Measurements from ENCODE around the gene CPA1. TPM values are rescaled to one million over a fixed set of nuclear protein-coding genes. Genes with fewer than 3 reads are reported as not detected.

CPA1 gene
- 0.68 TPM for polyA plus RNA-seq (2012; ENCODE audit: insufficient read depth, insufficient read length, low read depth)

GRCh38 chr7:130379921-130380860, at the start of gene CPA1:
Gene CPA1, plus strand, starts transcription at chr7:130380494. Its CDS starts 27 bp downstream, at chr7:130380521.
- no peaks in the 10 kb centered on the region for H3K27me3 ChIP-seq
- H3K4me3 ChIP-seq (ENCODE audit: low read depth, low read length), result no peak within 1 kb of the TSS
- no peak for TF ChIP-seq CTCF (IDR thresholded peaks at IDR 0.05; ENCODE audit: low read depth, low read length)
- DNase-seq, result no peak
- no peaks in the 10 kb centered on the region for H3K36me3 ChIP-seq
- H3K4me1 ChIP-seq, result peaks cover 12% of the 10 kb centered on the region
- H3K9me3 ChIP-seq, result no peaks in the 10 kb centered on the region

DNA sequence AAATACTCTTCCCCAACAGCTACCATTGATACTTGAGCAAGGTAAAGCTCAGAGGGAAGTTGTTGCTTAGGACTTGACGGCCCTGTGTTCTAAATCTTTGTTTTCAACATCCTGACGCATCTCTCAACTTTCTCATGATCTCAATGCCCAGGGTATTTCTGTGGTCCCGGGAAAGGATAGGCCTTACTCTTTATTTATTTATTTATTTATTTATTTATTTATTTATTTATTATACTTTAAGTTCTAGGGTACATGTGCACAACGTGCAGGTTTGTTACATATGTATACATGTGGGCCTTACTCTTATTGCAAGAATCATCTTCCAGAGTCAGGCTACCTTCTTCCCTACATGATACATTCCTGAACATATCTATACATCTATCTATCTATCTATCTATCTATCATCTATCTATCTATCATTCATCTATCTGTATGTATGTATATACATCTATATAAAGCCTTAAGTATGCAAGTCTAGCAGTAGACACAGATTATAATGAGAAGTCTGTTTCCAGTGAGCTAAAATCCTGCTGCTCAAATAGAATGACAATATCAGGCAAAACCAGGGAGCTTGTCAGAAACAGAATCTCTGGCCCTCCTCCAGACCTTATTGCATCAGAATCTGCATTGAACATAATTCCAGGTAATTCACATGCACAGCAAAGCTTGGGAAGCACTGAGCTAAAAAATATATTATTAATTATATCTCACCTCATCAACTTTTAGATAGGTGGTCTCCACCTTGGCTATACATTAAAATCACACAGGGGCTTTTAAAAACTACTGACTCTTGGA, 47.8 kb upstream of the CPA1 start:
- Histone ChIP-seq H3K27me3 (no peaks in the 10 kb centered on the region), H3K9me3 (no peaks in the 10 kb centered on the region)
- no peak for DNase-seq

GRCh38 chr7:130333832-130334231, 46.5 kb upstream of the CPA1 start:
- no peaks in the 10 kb centered on the region; the same call in 1 of the 2 replicates for H3K4me1 ChIP-seq
- no peaks in the 10 kb centered on the region for H3K36me3 ChIP-seq
- H3K9me3 ChIP-seq, result no peaks in the 10 kb centered on the region
- no peak overlapping the region for H3K4me3 ChIP-seq (ENCODE audit: low read depth, low read length)
- no peaks in the 10 kb centered on the region for H3K27me3 ChIP-seq
- DNase-seq, result no peak
- no peak for TF ChIP-seq CTCF (IDR thresholded peaks at IDR 0.05; ENCODE audit: low read depth, low read length)

More for the DNA sequence above, 47.8 kb upstream of the CPA1 start:
- no peak overlapping the region for H3K4me3 ChIP-seq (ENCODE audit: low read depth, low read length)
- H3K36me3 ChIP-seq, result no peaks in the 10 kb centered on the region
- no peaks in the 10 kb centered on the region; the same call in 1 of the 2 replicates for H3K4me1 ChIP-seq
- TF ChIP-seq CTCF (IDR thresholded peaks at IDR 0.05; ENCODE audit: low read depth, low read length), result no peak

DNA sequence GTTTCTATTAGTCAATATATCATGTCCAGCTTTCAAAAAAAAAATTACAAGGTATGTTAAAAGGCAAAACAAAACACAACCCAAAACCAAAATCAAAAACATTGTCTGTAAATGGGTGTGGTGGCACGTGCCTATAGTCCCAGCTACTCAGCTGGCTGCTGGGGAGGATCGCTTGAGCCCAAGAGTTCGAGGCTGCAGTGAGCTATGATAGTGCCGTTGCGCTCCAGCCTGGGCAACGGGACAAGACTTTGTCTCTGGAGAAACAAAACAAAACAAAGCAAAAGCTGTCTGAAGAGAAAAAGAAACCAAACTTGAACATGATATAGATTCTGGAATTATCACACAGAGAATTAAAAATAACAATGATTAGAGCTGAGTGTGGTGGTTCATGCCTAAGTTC, 46.0 kb upstream of the CPA1 start:
- no peaks in the 10 kb centered on the region for H3K36me3 ChIP-seq
- H3K4me1 ChIP-seq, result no peaks in the 10 kb centered on the region; the same call in 1 of the 2 replicates
- H3K4me3 ChIP-seq (ENCODE audit: low read depth, low read length), result no peak overlapping the region
- no peak for TF ChIP-seq CTCF (IDR thresholded peaks at IDR 0.05; ENCODE audit: low read depth, low read length)
- H3K9me3 ChIP-seq, result no peaks in the 10 kb centered on the region
- no peaks in the 10 kb centered on the region for H3K27me3 ChIP-seq
- no peak for DNase-seq

DNA sequence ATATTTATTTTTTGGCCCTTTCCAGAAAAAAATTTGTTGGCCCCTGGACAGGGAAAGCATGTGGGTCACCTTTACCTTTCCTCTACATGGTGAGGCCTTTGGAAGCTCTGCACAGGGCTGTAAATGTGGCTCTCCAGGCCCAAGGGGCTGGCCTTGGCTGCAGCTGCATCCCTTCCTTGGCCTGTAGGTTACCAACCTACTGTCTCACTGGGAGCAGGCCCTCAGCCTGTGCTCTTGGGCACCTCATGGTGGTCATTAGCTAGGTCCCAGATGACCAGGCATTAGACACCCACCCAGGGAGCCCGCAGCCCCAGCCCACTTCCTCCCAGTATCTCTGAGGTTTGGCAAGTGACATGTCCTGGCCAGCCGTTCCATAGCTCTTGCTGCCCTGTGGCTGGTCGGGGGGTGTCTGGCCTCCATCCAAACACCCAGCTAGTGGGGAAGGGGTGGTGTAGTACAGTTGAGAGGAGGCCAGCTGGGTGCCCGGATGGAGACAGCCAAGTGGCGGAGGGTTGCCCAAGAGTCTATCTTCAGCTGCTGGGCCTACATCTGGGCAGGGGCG, 42.8 kb upstream of the CPA1 start:
- Histone ChIP-seq H3K9me3 (no peaks in the 10 kb centered on the region), H3K36me3 (no peaks in the 10 kb centered on the region), H3K27me3 (no peaks in the 10 kb centered on the region), H3K4me3 (ENCODE audit: low read depth, low read length) (no peak overlapping the region), H3K4me1 (no peaks in the 10 kb centered on the region)
- no peak for DNase-seq
- no peak for TF ChIP-seq CTCF (IDR thresholded peaks at IDR 0.05; ENCODE audit: low read depth, low read length)
